ENCODE results near the gene LSM10.

DNA sequence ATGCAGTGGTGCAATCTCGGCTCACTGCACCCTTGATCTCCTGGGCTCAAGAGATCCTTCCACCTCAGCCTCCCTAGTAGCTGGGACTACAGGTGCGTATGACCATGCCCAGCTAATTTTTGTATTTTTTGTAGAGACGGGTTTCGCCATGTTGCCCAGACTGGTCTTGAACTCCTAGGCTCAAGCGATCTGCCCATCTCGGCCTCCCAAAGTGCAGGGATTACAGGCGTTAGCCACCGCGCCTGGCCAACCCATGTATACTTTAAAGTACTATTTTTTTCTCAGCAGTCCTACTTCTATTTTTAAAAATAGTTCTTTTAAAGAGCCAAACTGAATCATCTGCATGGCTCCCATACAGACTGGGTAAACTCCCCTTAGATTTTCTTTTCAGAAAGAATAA lies 15.5 kb downstream of the LSM10 start:
- TF ChIP-seq, protein P1, sequence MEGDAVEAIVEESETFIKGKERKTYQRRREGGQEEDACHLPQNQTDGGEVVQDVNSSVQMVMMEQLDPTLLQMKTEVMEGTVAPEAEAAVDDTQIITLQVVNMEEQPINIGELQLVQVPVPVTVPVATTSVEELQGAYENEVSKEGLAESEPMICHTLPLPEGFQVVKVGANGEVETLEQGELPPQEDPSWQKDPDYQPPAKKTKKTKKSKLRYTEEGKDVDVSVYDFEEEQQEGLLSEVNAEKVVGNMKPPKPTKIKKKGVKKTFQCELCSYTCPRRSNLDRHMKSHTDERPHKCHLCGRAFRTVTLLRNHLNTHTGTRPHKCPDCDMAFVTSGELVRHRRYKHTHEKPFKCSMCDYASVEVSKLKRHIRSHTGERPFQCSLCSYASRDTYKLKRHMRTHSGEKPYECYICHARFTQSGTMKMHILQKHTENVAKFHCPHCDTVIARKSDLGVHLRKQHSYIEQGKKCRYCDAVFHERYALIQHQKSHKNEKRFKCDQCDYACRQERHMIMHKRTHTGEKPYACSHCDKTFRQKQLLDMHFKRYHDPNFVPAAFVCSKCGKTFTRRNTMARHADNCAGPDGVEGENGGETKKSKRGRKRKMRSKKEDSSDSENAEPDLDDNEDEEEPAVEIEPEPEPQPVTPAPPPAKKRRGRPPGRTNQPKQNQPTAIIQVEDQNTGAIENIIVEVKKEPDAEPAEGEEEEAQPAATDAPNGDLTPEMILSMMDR (IDR thresholded peaks at IDR 0.05): no peak
- TF ChIP-seq POLR2A (IDR thresholded peaks at IDR 0.05) (no peak), POLR2AphosphoS5 (IDR thresholded peaks at IDR 0.05; ENCODE audit: insufficient read depth in 1 of 2, low read depth in 1 of 2) (no peak)

All from vagina (tissue), 2 donors.